Esophagus (tissue), 2 donors: ENCODE results near the gene SLCO1A2. TPM values are rescaled to one million over a fixed set of nuclear protein-coding genes. Genes with fewer than 3 reads are reported as not detected.

ENCODE experiments used
- H3K27ac ChIP-seq, 2 donors: one replicate each; pipeline ENCODE4 v1.5.1; 2013; ENCODE audit warnings: low read depth in 2 of 2, mild to moderate bottlenecking in 2 of 2, inconsistent platforms in 1 of 2, low read length in 1 of 2, moderate library complexity in 1 of 2
- H3K27me3 ChIP-seq, 2 donors: one replicate each; pipeline ENCODE4 v1.6.1; 2013; ENCODE audit warnings: low read length in 2 of 2, control low read depth in 1 of 2, mild to moderate bottlenecking in 1 of 2; ENCODE audit not compliant: insufficient read depth in 2 of 2, control insufficient read depth in 1 of 2
- H3K36me3 ChIP-seq, 2 donors: one replicate each; pipeline ENCODE4 v1.6.1; 2013; ENCODE audit warnings: low read length in 1 of 2; ENCODE audit not compliant: control insufficient read depth in 2 of 2, insufficient read depth in 2 of 2
- H3K4me1 ChIP-seq, 2 donors: one replicate each; pipeline ENCODE4 v1.6.1; 2013; ENCODE audit warnings: low read length in 1 of 2; ENCODE audit not compliant: control insufficient read depth in 2 of 2, insufficient read depth in 2 of 2
- H3K4me3 ChIP-seq, 2 donors: one replicate each; pipeline ENCODE4 v1.5.1; 2013; ENCODE audit warnings: low read length in 2 of 2, mild to moderate bottlenecking in 2 of 2, low read depth in 1 of 2, moderate library complexity in 1 of 2
- H3K9me3 ChIP-seq, 2 donors: one replicate each; pipeline ENCODE4 v1.6.1; 2013; ENCODE audit warnings: mild to moderate bottlenecking in 2 of 2, low read depth in 1 of 2, low read length in 1 of 2, moderate library complexity in 1 of 2; ENCODE audit not compliant: control insufficient read depth in 2 of 2, insufficient read depth in 1 of 2
- WGBS, 2 donors: extraction: QIAGEN DNeasy Blood & Tissue Kit; methylation state at CpG; one replicate each; pipeline ENCODE4 v1.1.7; 2013; 5-methylcytosine and 5-hydroxymethylcytosine counted together
- polyA plus RNA-seq, 2 donors: library from polyadenylated mRNA; stranded (reverse); fragments of 200-250 nt; gene quantifications; one replicate each; pipeline ENCODE4 v1.2.3, GENCODE V29; 2013
- donor health status: healthy with polysubstance abuse.
- donor health status: Bipolar disorder and iron deficiency.

The SLCO1A2 gene
- polyA plus RNA-seq, 2 donors: not detected

DNA sequence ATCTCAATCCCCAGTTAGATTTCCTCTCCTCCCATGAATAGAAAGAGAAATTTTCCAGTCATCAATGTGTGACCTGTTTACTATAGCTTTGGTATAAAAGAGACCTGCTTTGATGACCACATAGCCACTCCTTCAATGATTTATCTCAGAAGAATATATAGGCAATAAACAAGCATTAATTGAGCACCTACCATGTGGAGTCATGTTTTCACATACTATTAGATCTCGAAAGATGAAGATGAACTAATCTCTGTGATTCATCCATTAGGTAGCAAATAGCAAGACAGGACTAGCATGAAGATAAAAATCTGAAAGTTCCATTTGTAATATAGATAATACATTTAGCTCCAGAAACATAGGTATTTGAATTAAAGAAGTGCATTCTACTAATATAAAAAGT is 40.5 kb downstream of the SLCO1A2 start:
- Histone ChIP-seq H3K9me3 (no peaks in the 10 kb centered on the region), H3K36me3 (no peaks in the 10 kb centered on the region), H3K27me3 (no peaks in the 10 kb centered on the region), H3K27ac (no peak overlapping the region), H3K4me3 (no peak overlapping the region), H3K4me1 (no peaks in the 10 kb centered on the region)
- WGBS, 2 donors: 59 to 70% methylated on average over 1 of the region's 1 CpG

DNA sequence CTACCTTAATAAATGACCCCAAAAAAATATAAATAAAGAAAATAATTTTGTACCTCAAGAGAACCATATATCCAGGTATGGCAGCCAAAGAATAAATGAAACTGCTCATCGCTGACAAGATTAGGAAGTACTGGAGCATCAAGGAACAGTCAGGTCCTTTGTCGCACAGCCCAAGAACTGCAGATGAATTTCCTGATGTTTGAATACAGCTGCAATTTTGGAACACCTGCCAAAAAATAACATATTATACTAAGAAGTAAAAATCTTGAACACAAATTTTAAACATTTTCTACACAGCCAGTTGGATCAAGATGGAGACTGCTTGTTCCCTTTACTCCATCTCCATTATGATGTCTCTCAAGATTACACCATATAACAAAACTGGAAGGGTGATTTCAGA is 42.6 kb downstream of the SLCO1A2 start:
- H3K27me3 ChIP-seq: no peaks in the 10 kb centered on the region
- H3K27ac ChIP-seq: no peak overlapping the region
- no peaks in the 10 kb centered on the region for H3K4me1 ChIP-seq
- no peaks in the 10 kb centered on the region for H3K36me3 ChIP-seq
- H3K9me3 ChIP-seq: no peaks in the 10 kb centered on the region
- 95 to 96% methylated on average over 2 of the region's 2 CpGs for WGBS, 2 donors
- H3K4me3 ChIP-seq: no peak overlapping the region

GRCh38 chr12:21289698-21290097 is 45.0 kb downstream of the SLCO1A2 start:
- no peaks in the 10 kb centered on the region for H3K4me1 ChIP-seq
- H3K4me3 ChIP-seq: no peak overlapping the region
- no peaks in the 10 kb centered on the region for H3K27me3 ChIP-seq
- no peaks in the 10 kb centered on the region for H3K36me3 ChIP-seq
- no peaks in the 10 kb centered on the region for H3K9me3 ChIP-seq
- 69 to 71% methylated on average over 4 of the region's 4 CpGs for WGBS, 2 donors
- H3K27ac ChIP-seq: no peak overlapping the region

DNA sequence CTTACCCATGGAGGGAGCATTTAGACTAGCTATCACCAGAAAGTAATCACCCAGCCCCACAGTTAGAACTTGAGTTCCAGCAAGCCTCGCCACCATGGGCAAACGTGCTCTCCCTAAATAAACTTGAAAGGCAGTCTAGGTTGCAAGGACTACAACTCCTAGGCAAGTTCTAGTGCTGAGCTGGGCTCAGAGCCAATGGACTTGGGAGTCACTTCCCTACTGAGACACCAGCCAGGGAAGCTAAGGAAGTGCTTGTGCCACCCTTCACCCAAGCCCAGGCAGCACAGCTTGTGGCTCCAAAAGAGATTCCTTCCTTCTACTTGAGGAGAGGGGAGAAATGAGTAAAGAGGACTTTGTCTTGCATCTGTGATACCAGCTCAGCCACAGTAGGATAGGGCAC is 57.9 kb downstream of the SLCO1A2 start:
- no peak overlapping the region for H3K4me3 ChIP-seq
- no peaks in the 10 kb centered on the region for H3K9me3 ChIP-seq
- H3K36me3 ChIP-seq: no peaks in the 10 kb centered on the region
- H3K4me1 ChIP-seq: no peaks in the 10 kb centered on the region
- 59 to 73% methylated on average over 2 of the region's 2 CpGs for WGBS, 2 donors
- no peaks in the 10 kb centered on the region for H3K27me3 ChIP-seq
- no peak overlapping the region for H3K27ac ChIP-seq

DNA sequence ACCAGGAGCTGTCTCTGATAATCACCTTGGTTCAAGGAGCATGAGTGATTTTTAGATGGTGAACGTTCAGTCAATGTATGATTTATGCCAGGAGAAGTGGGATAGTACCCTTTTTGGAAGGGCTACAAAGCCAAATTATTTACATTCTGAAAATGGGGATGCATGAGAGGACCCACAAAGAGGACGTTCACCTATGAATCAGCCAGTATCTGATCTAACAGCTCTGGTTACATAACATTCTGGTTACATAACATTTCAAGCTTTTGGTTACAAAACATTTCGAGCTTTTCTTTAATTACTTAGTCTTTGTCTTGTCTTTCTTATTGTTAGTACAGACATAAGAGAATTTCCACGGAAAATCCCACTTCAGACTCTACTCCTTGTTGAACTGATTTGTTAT is 68.8 kb downstream of the SLCO1A2 start:
- no peaks in the 10 kb centered on the region for H3K36me3 ChIP-seq
- H3K27me3 ChIP-seq: no peaks in the 10 kb centered on the region
- no peak overlapping the region for H3K4me3 ChIP-seq
- no peak overlapping the region for H3K27ac ChIP-seq
- H3K9me3 ChIP-seq: no peaks in the 10 kb centered on the region
- 36 to 41% methylated on average over 4 of the region's 4 CpGs for WGBS, 2 donors
- no peaks in the 10 kb centered on the region for H3K4me1 ChIP-seq

- H3K27me3 ChIP-seq: no peaks in the 10 kb centered on the region
- no peaks in the 10 kb centered on the region for H3K9me3 ChIP-seq
- H3K36me3 ChIP-seq: no peaks in the 10 kb centered on the region
- H3K4me1 ChIP-seq: no peaks in the 10 kb centered on the region
- H3K4me3 ChIP-seq: no peak overlapping the region
- no peak overlapping the region for H3K27ac ChIP-seq
These were observed 70.5 kb downstream of the SLCO1A2 start for GRCh38 chr12:21264232-21264631.

GRCh38 chr12:21257172-21257571 is 77.5 kb downstream of the SLCO1A2 start:
- WGBS, 2 donors: 73 to 75% methylated on average over 3 of the region's 3 CpGs
- no peak overlapping the region for H3K27ac ChIP-seq
- no peaks in the 10 kb centered on the region for H3K36me3 ChIP-seq
- no peaks in the 10 kb centered on the region for H3K4me1 ChIP-seq
- H3K27me3 ChIP-seq: no peaks in the 10 kb centered on the region
- no peaks in the 10 kb centered on the region for H3K9me3 ChIP-seq
- no peak overlapping the region for H3K4me3 ChIP-seq

DNA sequence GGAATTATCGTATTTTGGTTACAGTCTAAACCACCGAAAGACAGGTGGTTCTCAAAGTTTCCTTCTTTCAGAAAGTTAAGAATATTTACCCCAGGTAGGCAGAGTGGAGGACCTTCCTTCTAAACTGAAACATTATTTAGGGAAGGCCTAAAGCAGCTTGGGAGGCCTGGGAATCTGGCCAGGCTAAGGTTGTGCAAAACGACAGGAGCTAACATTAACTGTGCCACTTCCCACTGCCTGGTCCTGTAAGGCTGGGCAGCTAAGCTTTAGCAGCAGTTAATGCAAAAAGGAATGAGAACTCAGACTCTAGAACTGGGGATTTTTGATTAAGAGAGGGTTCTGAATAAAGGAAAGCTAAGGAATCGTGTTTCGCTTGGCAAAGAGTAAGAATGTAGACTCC is 82.6 kb downstream of the SLCO1A2 start:
- no peaks in the 10 kb centered on the region for H3K9me3 ChIP-seq
- H3K36me3 ChIP-seq: no peaks in the 10 kb centered on the region
- H3K27me3 ChIP-seq: no peaks in the 10 kb centered on the region
- H3K4me1 ChIP-seq: no peaks in the 10 kb centered on the region
- H3K27ac ChIP-seq: no peak overlapping the region
- WGBS, 2 donors: 78 to 81% methylated on average over 5 of the region's 5 CpGs
- H3K4me3 ChIP-seq: no peak overlapping the region

DNA sequence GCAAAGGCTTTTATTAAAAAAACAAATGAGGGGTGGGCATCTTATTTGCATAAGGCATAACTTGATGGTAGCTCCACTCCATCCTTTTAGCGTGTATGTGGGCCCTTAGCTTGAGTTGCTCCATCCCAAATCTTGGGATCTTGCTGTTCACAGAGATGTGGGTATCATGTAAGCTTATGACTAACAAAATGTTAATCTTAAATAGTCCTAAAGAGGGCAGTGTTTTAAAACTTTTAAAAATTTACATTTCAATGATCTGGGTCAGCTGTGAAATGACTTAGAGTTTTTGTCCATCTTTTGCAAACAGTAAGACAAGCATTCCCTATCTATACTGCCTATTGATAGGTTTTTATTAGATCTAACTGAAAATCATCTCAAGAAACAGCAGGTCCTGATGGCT is 86.0 kb downstream of the SLCO1A2 start:
- WGBS, 2 donors: 70 to 72% methylated on average over 1 of the region's 1 CpG
- Histone ChIP-seq H3K4me3 (no peak overlapping the region), H3K9me3 (no peaks in the 10 kb centered on the region), H3K27me3 (no peaks in the 10 kb centered on the region), H3K4me1 (no peaks in the 10 kb centered on the region), H3K27ac (no peak overlapping the region), H3K36me3 (no peaks in the 10 kb centered on the region)

DNA sequence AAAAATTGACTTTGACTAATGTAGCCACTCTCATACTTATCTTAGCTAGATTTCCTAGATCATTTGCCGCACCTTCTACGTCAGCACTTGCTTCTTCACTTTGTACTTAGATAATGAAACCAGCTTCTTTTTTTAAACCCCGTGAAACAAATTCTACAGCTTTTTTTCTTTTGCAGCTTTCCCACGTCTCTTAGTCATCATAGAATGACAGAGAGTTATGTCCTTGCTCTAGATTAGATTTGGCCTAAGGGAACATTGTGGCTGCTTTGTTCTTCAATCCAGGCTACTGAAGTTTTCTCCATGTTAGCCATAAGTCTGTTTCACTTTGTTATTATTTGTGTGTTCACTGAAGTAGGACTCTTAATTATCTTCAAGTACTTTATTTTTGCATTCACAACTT is 94.9 kb downstream of the SLCO1A2 start:
- H3K27ac ChIP-seq: no peak overlapping the region
- 66 to 73% methylated on average over 4 of the region's 4 CpGs for WGBS, 2 donors

More for the DNA sequence above, 94.9 kb downstream of the SLCO1A2 start:
- Histone ChIP-seq H3K36me3 (no peaks in the 10 kb centered on the region), H3K4me1 (no peaks in the 10 kb centered on the region), H3K9me3 (peaks cover 3% of the 10 kb centered on the region in 2 donors), H3K27me3 (no peaks in the 10 kb centered on the region), H3K4me3 (no peak overlapping the region)
